H1 (cell line): ENCODE results near the gene USP1. TPM values are rescaled to one million over a fixed set of nuclear protein-coding genes. Genes with fewer than 3 reads are reported as not detected.

ENCODE experiments used
- CTCF ChIA-PET: fragments of 300-600 bp; sonication (Branson Sonifier 250); formaldehyde crosslinking; loops from one replicate; lab custom pipeline; 2021; ENCODE audit not compliant: partially characterized antibody; lab: Charles Lee
- POLR2A ChIA-PET: fragments of 300-600 bp; sonication (Branson Sonifier 250); formaldehyde crosslinking; loops from one replicate; lab custom pipeline; 2021; ENCODE audit warnings: inconsistent platforms; ENCODE audit not compliant: partially characterized antibody; lab: Charles Lee
- DNase-seq, 2 experiments: peaks; one replicate each; pipeline versions ENCODE4 v3.0.0 to v3.0.0-alpha.2; 2010 to 2022; ENCODE audit warnings: low spot score in 2 of 2, low read depth in 1 of 2, mixed read lengths in 1 of 2
- FAIRE-seq: peaks from 2 replicates; lab custom pipeline; 2011; peaks lifted over from hg19 to GRCh38; lab: Jason Lieb, UNC
- H2AFZ ChIP-seq: 2 replicates; pipeline ENCODE4 v1.8.1; 2012; ENCODE audit warnings: low read length, inconsistent platforms
- H2AK5ac ChIP-seq: 2 replicates; pipeline ENCODE4 v1.6.1; 2013; ENCODE audit warnings: low read depth, low read length
- H2BK120ac ChIP-seq: replicated peaks from 2 replicates; pipeline ENCODE3; 2013; ENCODE audit warnings: low read depth, low read length, inconsistent platforms
- H2BK12ac ChIP-seq: 2 replicates; pipeline ENCODE4 v1.6.1; 2013; ENCODE audit warnings: low read depth, low read length
- H2BK15ac ChIP-seq: 2 replicates; pipeline ENCODE4 v1.6.1; 2013; ENCODE audit warnings: low read length
- H2BK20ac ChIP-seq: 2 replicates; pipeline ENCODE4 v1.6.1; 2013; ENCODE audit warnings: low read length
- H2BK5ac ChIP-seq: 2 replicates; pipeline ENCODE4 v1.6.1; 2013; ENCODE audit warnings: low read depth, low read length
- H3K14ac ChIP-seq: 2 replicates; pipeline ENCODE4 v1.6.1; 2013; ENCODE audit warnings: inconsistent platforms; ENCODE audit not compliant: insufficient read length
- H3K18ac ChIP-seq: 2 replicates; pipeline ENCODE4 v1.6.1; 2013; ENCODE audit warnings: low read length; ENCODE audit errors: extremely low read depth
- H3K23ac ChIP-seq: 2 replicates; pipeline ENCODE4 v1.6.1; 2013; ENCODE audit warnings: inconsistent platforms; ENCODE audit not compliant: insufficient read length
- H3K23me2 ChIP-seq: 2 replicates; pipeline ENCODE4 v1.6.1; 2013; ENCODE audit warnings: low read depth, low read length
- H3K27ac ChIP-seq: 2 replicates; pipeline ENCODE4 v1.6.1; 2011; ENCODE audit warnings: low read depth, low read length, inconsistent platforms
- H3K27me3 ChIP-seq, 4 experiments: replicated peaks in 1 of 4; 1 replicate in 1 of 4; 2 replicates in 3 of 4; pipeline versions ENCODE4 v1.6.1 to v1.8.1; 2011 to 2013; ENCODE audit warnings: low read length in 3 of 4, mild to moderate bottlenecking in 3 of 4, inconsistent platforms in 2 of 4, mixed read lengths in 2 of 4, moderate library complexity in 1 of 4; ENCODE audit not compliant: control insufficient read depth in 3 of 4, insufficient read depth in 3 of 4; ENCODE audit errors: extremely low read depth in 1 of 4
- H3K36me3 ChIP-seq, 4 experiments: 2 replicates each; pipeline versions ENCODE4 v1.6.1 to v1.8.1; 2011 to 2013; ENCODE audit warnings: mild to moderate bottlenecking in 4 of 4, low read length in 3 of 4, moderate library complexity in 2 of 4, control low read depth in 1 of 4, inconsistent platforms in 1 of 4; ENCODE audit not compliant: insufficient read depth in 4 of 4, control insufficient read depth in 2 of 4
- H3K4ac ChIP-seq: replicated peaks from 2 replicates; pipeline ENCODE3; 2013; ENCODE audit warnings: low read length, low read depth, mixed read lengths, inconsistent platforms; ENCODE audit not compliant: insufficient read length
- H3K4me1 ChIP-seq, 4 experiments: replicated peaks in 1 of 4; 1 replicate in 1 of 4; 2 replicates in 3 of 4; pipeline versions ENCODE4 v1.6.1 to v1.8.1; 2011 to 2013; ENCODE audit warnings: low read length in 3 of 4, inconsistent platforms in 2 of 4, mixed read lengths in 1 of 4; ENCODE audit not compliant: insufficient read depth in 4 of 4, control insufficient read depth in 3 of 4
- H3K4me2 ChIP-seq, 2 experiments: 2 replicates each; pipeline versions ENCODE4 v1.6.1 to v1.8.1; 2011 to 2013; ENCODE audit warnings: low read depth in 2 of 2, low read length in 2 of 2, control low read depth in 1 of 2, inconsistent platforms in 1 of 2, mild to moderate bottlenecking in 1 of 2; ENCODE audit not compliant: insufficient read depth in 1 of 2
- H3K4me3 ChIP-seq, 4 experiments: fragments of 200-600, 300-600 bp in 1 of 4; sonication (generic), shearing (Covaris generic), sonication (Bioruptor Twin) in 1 of 4; 2 replicates each; pipeline versions ENCODE4 v1.5.1 to v1.8.1; 2011 to 2016; ENCODE audit warnings: low read length in 4 of 4, low read depth in 3 of 4, control low read depth in 2 of 4, inconsistent platforms in 2 of 4, mild to moderate bottlenecking in 2 of 4, mixed read lengths in 1 of 4, moderate library complexity in 1 of 4; ENCODE audit not compliant: insufficient read depth in 2 of 4; ENCODE audit errors: extremely low read depth in 1 of 4
- H3K56ac ChIP-seq: replicated peaks from 2 replicates; pipeline ENCODE3; 2013; ENCODE audit warnings: low read depth, mild to moderate bottlenecking, mixed read lengths, low read length, inconsistent platforms; ENCODE audit not compliant: insufficient read length
- H3K79me1 ChIP-seq: 2 replicates; pipeline ENCODE4 v1.6.1; 2013; ENCODE audit warnings: low read depth, low read length, control low read depth
- H3K79me2 ChIP-seq, 2 experiments: 2 replicates each; pipeline versions ENCODE4 v1.6.1 to v1.8.1; 2012 to 2013; ENCODE audit warnings: low read length in 2 of 2, mild to moderate bottlenecking in 2 of 2, inconsistent platforms in 1 of 2; ENCODE audit not compliant: insufficient read depth in 2 of 2, control insufficient read depth in 1 of 2
- H3K9ac ChIP-seq, 4 experiments: replicated peaks in 1 of 4; 1 replicate in 1 of 4; 2 replicates in 3 of 4; pipeline versions ENCODE4 v1.6.1 to v1.8.1; 2011 to 2013; ENCODE audit warnings: low read depth in 3 of 4, low read length in 3 of 4, control low read depth in 2 of 4, mild to moderate bottlenecking in 2 of 4, moderate library complexity in 2 of 4, inconsistent platforms in 1 of 4; ENCODE audit errors: extremely low read depth in 1 of 4
- H3K9me3 ChIP-seq, 2 experiments: 2 replicates each; pipeline versions ENCODE4 v1.6.1 to v1.8.1; 2012 to 2013; ENCODE audit warnings: mild to moderate bottlenecking in 2 of 2, moderate library complexity in 2 of 2, control low read depth in 1 of 2, inconsistent platforms in 1 of 2, low read depth in 1 of 2, low read length in 1 of 2, mixed read lengths in 1 of 2; ENCODE audit not compliant: insufficient read depth in 2 of 2
- H4K20me1 ChIP-seq, 2 experiments: replicated peaks in 1 of 2; 2 replicates each; pipeline versions ENCODE3 to v1.8.1; 2011 to 2013; ENCODE audit warnings: inconsistent platforms in 2 of 2, low read length in 2 of 2, mild to moderate bottlenecking in 1 of 2; ENCODE audit not compliant: insufficient read depth in 2 of 2, control insufficient read depth in 1 of 2
- H4K5ac ChIP-seq: 2 replicates; pipeline ENCODE4 v1.6.1; 2013; ENCODE audit warnings: low read length, low read depth, mixed read lengths, inconsistent platforms; ENCODE audit not compliant: insufficient read length
- H4K8ac ChIP-seq: 2 replicates; pipeline ENCODE4 v1.8.0; 2013; ENCODE audit warnings: mild to moderate bottlenecking, moderate library complexity, low read length, inconsistent platforms; ENCODE audit not compliant: insufficient read depth; ENCODE audit errors: extremely low read depth
- H4K91ac ChIP-seq: replicated peaks from 2 replicates; pipeline ENCODE3; 2013; ENCODE audit warnings: low read length, mixed read lengths, inconsistent platforms; ENCODE audit not compliant: insufficient read length
- SRF ChIP-seq: IDR thresholded peaks from 2 replicates; pipeline ENCODE4 v1.6.1; 2011; ENCODE audit warnings: mild to moderate bottlenecking, low read depth, low read length, moderate library complexity
- WGBS, 2 experiments: shearing (Covaris generic) in 1 of 2; methylation state at CpG; one replicate each; pipeline versions ENCODE4 v1.1.6 to v1.1.7; 2013 to 2015; ENCODE audit warnings: low lambda C conversion rate in 2 of 2, mixed read lengths in 2 of 2, inconsistent platforms in 1 of 2, low coverage in 1 of 2, missing lambda C conversion rate in 1 of 2; ENCODE audit not compliant: insufficient replicate concordance in 2 of 2, insufficient coverage in 1 of 2, insufficient read length in 1 of 2; ENCODE audit errors: extremely low coverage in 1 of 2, missing lambda C conversion rate in 1 of 2; 5-methylcytosine and 5-hydroxymethylcytosine counted together
- polyA plus RNA-seq, 7 experiments: library from polyadenylated mRNA; depleted of rRNA in 3 of 7; stranded (reverse) in 5 of 7; unstranded in 2 of 7; fragments of >200 nt in 5 of 7; fragments of 200-250 nt in 2 of 7; gene quantifications; 1 replicate in 5 of 7; 2 replicates in 1 of 7; 4 replicates in 1 of 7; pipeline versions ENCODE4 v1.2.1 to v1.2.3, GENCODE V29; 2011 to 2013; ENCODE audit warnings: missing spikeins in 2 of 7, mixed read lengths in 2 of 7
- total RNA-seq: library from RNA; stranded (reverse); fragmentation: NEBNext Ultra II Directional; extraction: Animal tissue kit (Norgen Biotek cat#: 25700); gene quantifications from 2 replicates; pipeline ENCODE4 v1.2.1, GENCODE V29; 2021

USP1 gene
- total and polyA plus RNA-seq, 2 of the 8 experiments (the other 6 are each of a cell fraction or from before 2014, with no cell fraction given): 9.1 to 49.6 TPM

DNA sequence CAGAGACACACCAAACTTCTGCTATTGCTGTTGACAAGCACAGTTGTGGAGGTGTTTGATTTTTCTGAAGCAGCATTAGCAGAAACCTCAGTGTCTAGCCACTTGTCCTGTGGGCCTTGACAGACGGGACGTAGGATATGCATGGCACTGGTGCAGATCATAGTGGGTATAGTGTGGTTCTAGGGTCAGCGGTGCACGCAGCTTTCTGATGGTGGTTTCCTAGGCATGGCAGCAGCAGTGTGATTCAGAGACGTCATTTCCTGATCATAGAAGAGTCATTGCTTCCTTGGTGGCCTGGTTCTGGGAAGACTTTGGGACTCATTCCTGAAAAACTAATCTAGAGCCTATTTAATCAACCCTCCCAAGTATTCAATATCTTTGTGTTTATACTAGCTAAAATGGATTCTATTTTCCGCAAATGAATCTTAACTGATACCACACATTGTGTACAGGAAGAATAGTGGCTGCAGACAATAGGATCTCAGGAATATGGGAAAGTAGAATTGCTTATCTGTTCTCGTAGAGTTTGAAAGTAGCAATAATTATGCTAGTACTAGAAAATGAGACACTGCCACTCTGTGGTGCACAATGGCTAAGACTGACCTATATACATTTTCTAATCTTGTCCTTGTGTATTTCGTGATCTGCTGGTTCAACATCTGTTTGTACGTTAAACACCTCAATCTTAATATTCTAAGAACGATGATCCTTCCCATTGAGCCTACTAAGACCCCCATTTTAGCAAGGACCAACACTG lies 2.8 kb upstream of the USP1 start:
- Histone ChIP-seq H3K18ac (no peak overlapping the region), H3K23ac (no peak overlapping the region), H3K27me3 (no peaks in the 10 kb centered on the region), H3K79me2 (peaks cover 10 to 17% of the 10 kb centered on the region in 2 experiments), H4K20me1 (peaks cover 7% of the 10 kb centered on the region in 2 experiments), H3K9ac (no peak overlapping the region), H3K4me1 (no peaks in the 10 kb centered on the region; a peak in 3 of 7 replicates), H3K56ac (no peak overlapping the region), H3K4me2 (no peak overlapping the region), H2BK20ac (no peak overlapping the region), H4K91ac (no peak overlapping the region), H2AFZ (no peak overlapping the region), H3K4me3 (no peak overlapping the region), H3K4ac (no peak overlapping the region), H3K27ac (no peak overlapping the region), H3K9me3 (no peaks in the 10 kb centered on the region), H2BK15ac (no peak overlapping the region), H3K14ac (no peak overlapping the region), H3K36me3 (no peaks in the 10 kb centered on the region), H2BK12ac (no peak overlapping the region), H4K5ac (no peak overlapping the region), H2BK5ac (no peak overlapping the region), H4K8ac (no peak overlapping the region), H2AK5ac (no peak overlapping the region), H3K23me2 (peaks cover 18% of the 10 kb centered on the region), H2BK120ac (no peak overlapping the region), H3K79me1 (no peaks in the 10 kb centered on the region)
- DNase-seq: no peak
- POLR2A ChIA-PET: interaction anchor here (3.2 kb wide), 1 partner anchor 8 kb away, joined by 16 read pairs; no protein-coding TSS in a partner anchor
- no peak for FAIRE-seq
- 93% methylated on average over 10 of the region's 10 CpGs; no CpG with 5 or more reads in 1 of the 2 experiments for WGBS, 2 experiments
- CTCF ChIA-PET: interaction anchor here (2.0 kb wide), 1 partner anchor 258 kb away, joined by 7 read pairs; no protein-coding TSS in a partner anchor
- no peak for TF ChIP-seq SRF
